Loucy (cell line): ENCODE measurements around the gene ICA1L.
"Not testable (repeated sequence)": the region's sequence is repeated elsewhere in the genome, so short reads cannot be mapped to it uniquely, and the experiment has no call there.

Experiments
- H2AFZ ChIP-seq: fragments of 200-600 bp; sonication (generic); 2 replicates; pipeline ENCODE4 v1.6.0; 2016; ENCODE audit warnings: antibody characterized with exemption, mild to moderate bottlenecking, low read length, moderate library complexity
- H3F3A ChIP-seq: fragments of 200-600 bp; 2 replicates; pipeline ENCODE4 v1.6.0; 2016; ENCODE audit warnings: antibody characterized with exemption, low read depth, mild to moderate bottlenecking
- H3K27me3 ChIP-seq: fragments of 200-600 bp; sonication (generic); 2 replicates; pipeline ENCODE4 v1.6.1; 2014; ENCODE audit warnings: low read length, mild to moderate bottlenecking; ENCODE audit not compliant: insufficient read depth, poor library complexity, severe bottlenecking
- H3K36me3 ChIP-seq: fragments of 200-600 bp; sonication (generic); 2 replicates; pipeline ENCODE4 v1.6.1; 2016; ENCODE audit warnings: low read length; ENCODE audit not compliant: insufficient read depth
- H3K4me1 ChIP-seq: fragments of 200-600 bp; sonication (generic); 2 replicates; pipeline ENCODE4 v1.5.1; 2014; ENCODE audit warnings: low read length, mild to moderate bottlenecking; ENCODE audit not compliant: insufficient read depth, poor library complexity, severe bottlenecking
- H3K4me2 ChIP-seq: fragments of 200-600 bp; sonication (generic); 2 replicates; pipeline ENCODE4 v1.6.0; 2014; ENCODE audit warnings: antibody characterized with exemption, low read length, low read depth, mild to moderate bottlenecking; ENCODE audit not compliant: poor library complexity, severe bottlenecking
- H3K4me3 ChIP-seq: fragments of 200-600 bp; sonication (generic); 2 replicates; pipeline ENCODE4 v1.5.1; 2014; ENCODE audit warnings: low read length, mild to moderate bottlenecking, mixed read lengths; ENCODE audit not compliant: poor library complexity, severe bottlenecking
- H3K79me2 ChIP-seq: fragments of 200-600 bp; sonication (generic); 2 replicates; pipeline ENCODE4 v1.6.1; 2014; ENCODE audit warnings: low read length; ENCODE audit not compliant: insufficient read depth
- H3K9ac ChIP-seq: fragments of 200-600 bp; sonication (generic); 2 replicates; pipeline ENCODE4 v1.6.0; 2014; ENCODE audit warnings: mild to moderate bottlenecking, low read depth, low read length, moderate library complexity; ENCODE audit not compliant: poor library complexity, severe bottlenecking
- H3K9me2 ChIP-seq: fragments of 200-600 bp; sonication (generic); replicated peaks from 2 replicates; pipeline ENCODE4 v1.6.1; 2016; ENCODE audit warnings: low read depth, low read length, mixed read lengths
- H3K9me3 ChIP-seq: fragments of 200-600 bp; sonication (generic); 2 replicates; pipeline ENCODE4 v1.6.1; 2014; ENCODE audit warnings: mild to moderate bottlenecking, antibody characterized with exemption, low read length, low read depth; ENCODE audit not compliant: insufficient read depth
- H4K20me1 ChIP-seq: fragments of 200-600 bp; sonication (generic); 2 replicates; pipeline ENCODE4 v1.6.0; 2014; ENCODE audit warnings: antibody characterized with exemption, low read length, mild to moderate bottlenecking; ENCODE audit not compliant: insufficient read depth, poor library complexity, severe bottlenecking
- CTCF ChIP-seq: fragments of 200-600 bp; sonication (generic); conservative IDR thresholded peaks from 2 replicates; pipeline ENCODE4 v1.5.1; 2014; ENCODE audit warnings: mild to moderate bottlenecking, antibody characterized with exemption, low read length
- EZH2phosphoT487 ChIP-seq: fragments of 200-600 bp; IDR thresholded peaks from 2 replicates; pipeline ENCODE4 v1.6.1; 2018; ENCODE audit warnings: antibody characterized with exemption, mild to moderate bottlenecking, moderate library complexity, borderline replicate concordance

ICA1L gene

DNA sequence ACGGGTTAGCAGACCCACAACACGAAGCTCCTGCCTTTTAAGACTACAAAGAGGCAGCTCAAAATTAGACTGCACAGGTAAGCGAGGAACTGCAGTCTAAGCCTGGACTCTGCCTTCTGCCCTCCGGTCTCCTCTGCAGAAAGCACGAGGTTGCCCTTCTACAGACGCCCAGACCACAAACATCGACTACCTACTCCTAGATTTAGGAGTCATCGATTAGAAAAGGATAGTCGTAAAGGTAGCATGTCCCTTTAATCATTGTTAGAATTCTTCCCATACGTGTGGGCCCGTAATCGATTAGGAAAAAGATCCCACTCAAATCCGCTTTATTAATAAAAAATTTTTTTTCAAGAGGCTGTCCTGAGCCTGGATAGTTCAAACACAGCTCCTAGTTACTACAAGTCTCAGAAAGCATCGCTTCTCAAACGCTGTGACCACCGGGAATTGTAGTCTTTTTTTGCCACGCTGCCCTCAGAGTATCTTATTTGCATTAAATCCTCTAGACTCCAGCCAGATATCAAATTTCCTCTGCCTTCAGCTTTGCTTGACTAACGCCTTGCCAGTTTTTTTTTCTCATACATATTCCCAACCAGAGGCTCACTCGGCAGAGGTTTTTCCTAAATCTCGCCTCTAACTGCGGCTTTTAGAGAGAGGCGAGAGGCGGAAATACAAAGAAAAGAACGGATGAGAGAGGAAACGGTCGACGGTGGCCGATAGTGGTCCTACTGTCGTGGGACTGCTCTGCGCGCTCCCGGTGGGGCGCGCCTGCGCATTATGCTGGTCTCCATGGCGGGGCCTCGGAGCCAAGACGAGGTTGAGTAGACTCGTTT is 40.2 kb upstream of the ICA1L start, which contains the start of the genes CARF and WDR12:
CARF (plus strand) TSS at position 764 of the 830 bp plus-strand sequence. CDS start 29,628 bp downstream, outside the sequence.
WDR12 (minus strand) TSS at position 162 of the 830 bp plus-strand sequence. CDS start 197 bp downstream, outside the sequence.
- Histone ChIP-seq H3K9me2 (no peaks in the 10 kb centered on the region), H4K20me1 (peaks cover 21% of the 10 kb centered on the region), H3F3A (no peaks in the 10 kb centered on the region), H2AFZ (peak within 1 kb of the TSS; percentile 93), H3K4me3 (peak within 1 kb of the TSS; percentile 96), H3K79me2 (peaks cover 49% of the 10 kb centered on the region), H3K36me3 (no peaks in the 10 kb centered on the region), H3K27me3 (no peaks in the 10 kb centered on the region), H3K4me1 (peaks cover 38% of the 10 kb centered on the region), H3K9ac (peak within 1 kb of the TSS; percentile 91), H3K4me2 (peak within 1 kb of the TSS; percentile 96), H3K9me3 (no peaks in the 10 kb centered on the region)
- TF ChIP-seq EZH2phosphoT487 (no peak), CTCF (no peak)

GRCh38 chr2:202911203-202911511 is 39.6 kb upstream of the ICA1L start:
- H3K9me2 ChIP-seq, result no peaks in the 10 kb centered on the region
- H3K4me1 ChIP-seq, result peaks cover 39% of the 10 kb centered on the region
- TF ChIP-seq EZH2phosphoT487 (no peak), CTCF (no peak)
- H3K79me2 ChIP-seq, result peaks cover 49% of the 10 kb centered on the region
- no peaks in the 10 kb centered on the region for H3K27me3 ChIP-seq
- peaks cover 21% of the 10 kb centered on the region for H4K20me1 ChIP-seq
- peak overlapping the region; percentile 91 for H3K9ac ChIP-seq
- no peaks in the 10 kb centered on the region for H3F3A ChIP-seq
- peak overlapping the region; percentile 93 for H2AFZ ChIP-seq
- H3K4me2 ChIP-seq, result peak overlapping the region; percentile 96
- H3K4me3 ChIP-seq, result peak overlapping the region; percentile 96
- H3K36me3 ChIP-seq, result peaks cover 3% of the 10 kb centered on the region; the same call in 1 of the 2 replicates
- no peaks in the 10 kb centered on the region for H3K9me3 ChIP-seq

GRCh38 chr2:202910698-202911097 is 39.1 kb upstream of the ICA1L start:
- Histone ChIP-seq H3K79me2 (peaks cover 49% of the 10 kb centered on the region), H4K20me1 (peaks cover 21% of the 10 kb centered on the region), H3K9ac (peak overlapping the region; percentile 91), H3K4me3 (peak overlapping the region; percentile 96), H3K9me3 (no peaks in the 10 kb centered on the region), H3F3A (no peaks in the 10 kb centered on the region), H3K27me3 (no peaks in the 10 kb centered on the region), H3K4me1 (peaks cover 41% of the 10 kb centered on the region), H3K4me2 (peak overlapping the region; percentile 96), H3K36me3 (peaks cover 8% of the 10 kb centered on the region; the same call in 1 of the 2 replicates), H3K9me2 (no peaks in the 10 kb centered on the region), H2AFZ (no peak overlapping the region)
- TF ChIP-seq EZH2phosphoT487, result no peak
- no peak for TF ChIP-seq CTCF

DNA sequence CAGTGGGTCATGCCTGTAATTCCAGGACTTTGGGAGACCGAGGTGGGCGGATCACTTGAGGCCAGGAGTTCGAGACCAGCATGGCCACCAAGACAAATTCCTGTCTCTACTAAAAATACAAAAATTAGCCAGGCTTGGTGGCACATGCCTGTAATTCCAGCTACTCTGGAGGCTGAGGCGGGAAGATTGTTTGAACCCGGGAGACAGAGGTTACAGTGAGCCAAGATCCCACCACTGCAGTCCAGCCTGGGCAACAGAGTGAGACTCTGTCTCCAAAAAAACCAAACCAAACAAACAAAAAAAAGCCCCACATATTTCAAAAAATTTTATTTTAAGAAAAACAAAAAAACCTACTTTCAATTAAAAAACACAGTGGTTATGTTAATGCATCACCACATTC is 38.7 kb upstream of the ICA1L start:
- not testable (repeated sequence) for H3F3A ChIP-seq, H3K9me2 ChIP-seq, H3K9me3 ChIP-seq, H3K27me3 ChIP-seq, H2AFZ ChIP-seq
- Histone ChIP-seq H4K20me1 (peaks cover 21% of the 10 kb centered on the region), H3K4me1 (peaks cover 41% of the 10 kb centered on the region), H3K36me3 (peaks cover 11% of the 10 kb centered on the region; the same call in 1 of the 2 replicates), H3K4me3 (peak overlapping the region; percentile 96), H3K9ac (peak overlapping the region; percentile 91), H3K79me2 (peaks cover 52% of the 10 kb centered on the region), H3K4me2 (peak overlapping the region; percentile 96)
